ENCODE results near the gene DLG2. TPM values are rescaled to one million over a fixed set of nuclear protein-coding genes. Genes with fewer than 3 reads are reported as not detected.

The DLG2 gene
- total and polyA plus RNA-seq, 4 donors = 0.30 to 5.5 (median 0.68) TPM

GRCh38 chr11:83475760-83476159, 2151.4 kb downstream of the DLG2 start:
- no peaks in the 10 kb centered on the region for H3K27me3 ChIP-seq (ENCODE audit: control insufficient read depth in 4 of 4, insufficient read depth in 4 of 4, low read length in 3 of 4)
- no peaks in the 10 kb centered on the region for H3K4me1 ChIP-seq (ENCODE audit: control insufficient read depth in 4 of 4, insufficient read depth in 4 of 4, low read length in 3 of 4)

More at GRCh38 chr11:83475760-83476159, 2151.4 kb downstream of the DLG2 start:
- no peak for TF ChIP-seq JUND (IDR thresholded peaks at IDR 0.05)
- no peak for TF ChIP-seq FOXA1 (IDR thresholded peaks at IDR 0.05)
- no peak for TF ChIP-seq RXRA (IDR thresholded peaks at IDR 0.05)
- no peak for TF ChIP-seq FOXA2 (IDR thresholded peaks at IDR 0.05)
- TF ChIP-seq, protein P1, sequence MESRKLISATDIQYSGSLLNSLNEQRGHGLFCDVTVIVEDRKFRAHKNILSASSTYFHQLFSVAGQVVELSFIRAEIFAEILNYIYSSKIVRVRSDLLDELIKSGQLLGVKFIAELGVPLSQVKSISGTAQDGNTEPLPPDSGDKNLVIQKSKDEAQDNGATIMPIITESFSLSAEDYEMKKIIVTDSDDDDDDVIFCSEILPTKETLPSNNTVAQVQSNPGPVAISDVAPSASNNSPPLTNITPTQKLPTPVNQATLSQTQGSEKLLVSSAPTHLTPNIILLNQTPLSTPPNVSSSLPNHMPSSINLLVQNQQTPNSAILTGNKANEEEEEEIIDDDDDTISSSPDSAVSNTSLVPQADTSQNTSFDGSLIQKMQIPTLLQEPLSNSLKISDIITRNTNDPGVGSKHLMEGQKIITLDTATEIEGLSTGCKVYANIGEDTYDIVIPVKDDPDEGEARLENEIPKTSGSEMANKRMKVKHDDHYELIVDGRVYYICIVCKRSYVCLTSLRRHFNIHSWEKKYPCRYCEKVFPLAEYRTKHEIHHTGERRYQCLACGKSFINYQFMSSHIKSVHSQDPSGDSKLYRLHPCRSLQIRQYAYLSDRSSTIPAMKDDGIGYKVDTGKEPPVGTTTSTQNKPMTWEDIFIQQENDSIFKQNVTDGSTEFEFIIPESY (IDR thresholded peaks at IDR 0.05) = no peak
- no peak for TF ChIP-seq TAF1 (conservative IDR thresholded peaks at IDR 0.05)
- no peak for TF ChIP-seq REST (IDR thresholded peaks at IDR 0.05)
- no peak for TF ChIP-seq HNF4A (conservative IDR thresholded peaks at IDR 0.05)
- TF ChIP-seq, protein P2, sequence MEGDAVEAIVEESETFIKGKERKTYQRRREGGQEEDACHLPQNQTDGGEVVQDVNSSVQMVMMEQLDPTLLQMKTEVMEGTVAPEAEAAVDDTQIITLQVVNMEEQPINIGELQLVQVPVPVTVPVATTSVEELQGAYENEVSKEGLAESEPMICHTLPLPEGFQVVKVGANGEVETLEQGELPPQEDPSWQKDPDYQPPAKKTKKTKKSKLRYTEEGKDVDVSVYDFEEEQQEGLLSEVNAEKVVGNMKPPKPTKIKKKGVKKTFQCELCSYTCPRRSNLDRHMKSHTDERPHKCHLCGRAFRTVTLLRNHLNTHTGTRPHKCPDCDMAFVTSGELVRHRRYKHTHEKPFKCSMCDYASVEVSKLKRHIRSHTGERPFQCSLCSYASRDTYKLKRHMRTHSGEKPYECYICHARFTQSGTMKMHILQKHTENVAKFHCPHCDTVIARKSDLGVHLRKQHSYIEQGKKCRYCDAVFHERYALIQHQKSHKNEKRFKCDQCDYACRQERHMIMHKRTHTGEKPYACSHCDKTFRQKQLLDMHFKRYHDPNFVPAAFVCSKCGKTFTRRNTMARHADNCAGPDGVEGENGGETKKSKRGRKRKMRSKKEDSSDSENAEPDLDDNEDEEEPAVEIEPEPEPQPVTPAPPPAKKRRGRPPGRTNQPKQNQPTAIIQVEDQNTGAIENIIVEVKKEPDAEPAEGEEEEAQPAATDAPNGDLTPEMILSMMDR (IDR thresholded peaks at IDR 0.05; ENCODE audit: low read depth, low read length, missing input control) = no peak
- no peak for TF ChIP-seq EGR1 (IDR thresholded peaks at IDR 0.05; ENCODE audit: low read depth in 2 of 2)
- no peak for TF ChIP-seq NR2F2 (IDR thresholded peaks at IDR 0.05)
- no peak for TF ChIP-seq SP1 (IDR thresholded peaks at IDR 0.05)
- no peak for TF ChIP-seq GABPA (IDR thresholded peaks at IDR 0.05 in 1 of 2, conservative IDR thresholded peaks at IDR 0.05 in 1 of 2)
- TF ChIP-seq, protein P3, sequence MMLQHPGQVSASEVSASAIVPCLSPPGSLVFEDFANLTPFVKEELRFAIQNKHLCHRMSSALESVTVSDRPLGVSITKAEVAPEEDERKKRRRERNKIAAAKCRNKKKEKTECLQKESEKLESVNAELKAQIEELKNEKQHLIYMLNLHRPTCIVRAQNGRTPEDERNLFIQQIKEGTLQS (IDR thresholded peaks at IDR 0.05) = no peak
- TF ChIP-seq YY1 (IDR thresholded peaks at IDR 0.05) = no peak
- no peak for TF ChIP-seq RAD21 (IDR thresholded peaks at IDR 0.05)
- TF ChIP-seq, protein P4, sequence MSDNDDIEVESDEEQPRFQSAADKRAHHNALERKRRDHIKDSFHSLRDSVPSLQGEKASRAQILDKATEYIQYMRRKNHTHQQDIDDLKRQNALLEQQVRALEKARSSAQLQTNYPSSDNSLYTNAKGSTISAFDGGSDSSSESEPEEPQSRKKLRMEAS (IDR thresholded peaks at IDR 0.05) = no peak
- DNase-seq (ENCODE audit: low spot score) = no peak
- Histone ChIP-seq H3K4me3 (ENCODE audit: low read depth in 1 of 3, low read length in 3 of 3) (no peak overlapping the region), H3K9me3 (ENCODE audit: control insufficient read depth in 4 of 4, low read length in 3 of 4) (no peaks in the 10 kb centered on the region), H3K9ac (ENCODE audit: low read depth in 1 of 2, low read length in 2 of 2) (no peak overlapping the region), H3K36me3 (ENCODE audit: control insufficient read depth in 4 of 4, insufficient read depth in 3 of 4, low read depth in 1 of 4, low read length in 3 of 4) (no peaks in the 10 kb centered on the region), H3K27ac (ENCODE audit: low read depth in 1 of 2, low read length in 2 of 2) (no peak overlapping the region)
- 88% methylated on average over 3 of the region's 3 CpGs for WGBS
